HG03039 (cell line): ENCODE results near the gene HFE.

Experiments used
- ATAC-seq: cut with Tn5 transposase; IDR thresholded peaks from one replicate; pipeline ENCODE4 v1.9.1; 2021; ENCODE audit warnings: mild to moderate bottlenecking, moderate library complexity; ENCODE audit not compliant: unreplicated experiment

Gene HFE

DNA sequence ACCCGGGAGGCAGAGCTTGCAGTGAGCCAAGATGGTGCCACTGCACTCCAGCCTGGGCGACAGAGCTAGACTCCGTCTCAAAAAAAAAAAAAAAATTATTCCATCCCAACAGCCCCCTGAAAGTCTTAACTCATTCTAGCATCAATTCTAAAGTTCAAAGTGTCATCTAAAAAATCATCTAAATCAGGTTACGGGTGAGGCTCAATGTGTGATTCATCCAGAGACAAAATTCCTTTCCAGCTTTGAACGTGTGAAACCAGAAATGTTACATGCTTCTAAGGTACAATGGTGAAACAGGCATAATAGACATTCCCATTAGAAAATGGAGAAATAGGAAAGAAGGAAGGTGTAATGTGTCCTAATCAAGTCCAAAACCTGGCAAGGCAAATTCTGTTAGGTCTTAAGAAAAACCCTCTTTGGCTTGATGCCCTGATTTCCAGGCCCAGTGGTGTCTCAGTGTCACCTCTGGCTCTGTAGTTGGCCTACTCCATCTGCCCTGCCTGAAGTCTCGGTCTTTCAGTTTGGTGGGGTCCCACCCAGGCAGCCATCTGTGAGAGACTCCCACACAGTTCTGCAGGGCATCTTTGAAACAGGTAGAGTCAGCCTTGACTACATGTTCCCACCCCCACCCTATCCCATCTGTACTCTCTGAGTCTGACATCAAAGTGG, 43.5 kb downstream of the HFE start:
- no peak for ATAC-seq

DNA sequence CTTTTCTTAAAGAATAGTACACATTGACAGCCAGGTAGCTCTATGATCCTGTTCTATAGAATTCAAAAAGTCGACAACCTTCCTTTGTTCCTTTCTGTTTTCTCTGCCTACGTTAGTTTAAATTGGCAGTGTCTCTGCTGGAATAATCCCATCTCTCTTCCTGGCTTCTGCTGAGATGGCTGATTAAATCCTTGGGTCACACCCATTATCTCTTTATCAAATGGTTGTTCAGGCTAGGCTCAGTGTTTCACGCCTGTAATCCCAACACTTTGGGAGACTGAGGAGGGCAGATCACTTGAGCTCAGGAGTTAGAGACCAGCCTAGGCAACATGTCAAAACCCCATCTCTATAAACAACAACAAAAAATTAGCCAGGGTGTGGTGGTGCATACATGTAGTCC, 44.4 kb downstream of the HFE start:
- ATAC-seq, result no peak

DNA sequence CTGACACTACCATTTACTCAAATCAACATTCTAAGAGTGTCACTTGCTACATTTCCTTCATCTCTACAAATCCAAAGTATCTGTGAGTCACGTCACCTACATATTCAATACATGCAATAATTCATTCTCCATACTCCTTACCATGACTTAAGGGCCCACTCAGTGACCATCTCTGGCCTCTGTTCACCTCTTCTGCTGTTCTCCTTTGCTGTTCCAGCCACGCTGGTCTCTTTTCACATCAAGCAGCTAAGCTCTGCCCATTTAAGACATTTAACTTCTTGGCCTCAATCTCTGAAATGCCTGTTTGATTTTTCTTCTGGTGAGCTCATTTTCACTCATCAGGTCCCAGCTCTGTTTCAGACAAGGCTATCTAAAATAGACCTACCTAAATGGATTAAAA, 46.5 kb downstream of the HFE start:
- ATAC-seq, result no peak

DNA sequence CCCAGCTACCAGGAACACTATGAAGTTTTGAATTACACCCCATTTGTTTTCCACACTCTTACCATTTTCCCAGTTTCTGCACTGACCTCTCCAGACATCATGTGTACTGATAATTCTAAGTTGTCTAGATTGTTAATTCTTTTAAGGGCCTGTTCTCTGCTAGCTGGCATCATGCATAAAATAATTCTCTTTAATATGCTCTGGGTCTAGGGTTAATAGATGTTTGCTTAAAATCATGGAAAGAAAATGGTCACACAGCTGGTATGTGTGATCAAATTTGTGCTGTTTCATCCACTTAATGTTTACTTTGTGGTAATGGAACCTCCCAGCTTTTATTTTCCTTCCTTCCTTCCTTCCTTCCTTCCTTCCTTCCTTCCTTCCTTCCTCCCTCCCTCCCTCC, 49.1 kb downstream of the HFE start:
- ATAC-seq, result no peak

DNA sequence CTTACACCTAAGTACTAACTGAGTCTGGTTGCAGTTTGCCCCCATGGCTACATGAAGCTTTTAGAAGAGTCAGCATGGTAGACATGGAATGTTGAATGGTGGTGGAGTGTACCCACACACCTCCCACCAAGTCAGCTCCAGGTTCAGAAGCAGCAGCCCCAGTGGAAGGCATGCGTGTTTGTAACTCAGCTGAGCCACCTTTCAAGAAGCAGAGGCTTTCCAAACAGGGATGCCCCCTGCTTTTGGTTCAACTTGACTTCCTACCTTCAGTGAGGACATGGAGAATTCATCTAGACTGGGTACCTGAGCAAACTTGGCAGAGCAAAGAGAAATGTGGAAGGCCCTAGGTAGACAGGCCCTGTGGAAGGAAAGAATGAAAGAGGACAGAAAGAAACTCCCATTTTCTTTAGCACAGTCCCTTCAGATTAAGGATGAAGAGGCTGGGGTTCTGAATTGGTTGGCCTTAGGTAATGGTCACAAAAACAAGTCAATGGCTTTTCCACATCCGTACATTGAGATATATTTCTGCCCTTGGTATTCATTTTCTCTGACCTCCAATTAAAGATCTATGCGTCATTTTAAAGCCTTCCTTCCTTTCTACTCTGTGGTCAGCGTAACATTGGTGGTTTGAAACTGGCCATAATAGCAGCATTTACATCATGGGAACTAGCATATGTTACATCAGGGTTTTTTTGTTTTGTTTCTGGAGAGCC, 53.2 kb downstream of the HFE start:
- no peak for ATAC-seq

DNA sequence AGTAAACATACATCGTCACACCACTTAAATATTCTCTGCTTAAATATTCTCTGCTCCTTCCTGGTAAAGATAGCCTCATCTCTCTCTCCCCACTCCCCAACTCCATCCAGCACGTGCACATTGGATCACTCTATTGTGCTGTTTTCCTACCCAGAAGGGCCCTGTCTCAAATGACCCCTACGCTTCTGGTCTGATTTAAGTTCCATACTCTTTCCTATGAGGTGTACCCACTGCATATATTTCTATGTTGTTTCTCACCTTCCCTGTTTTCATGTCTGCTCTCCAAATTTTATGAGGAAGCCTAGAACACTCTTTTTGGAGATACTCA, 53.7 kb downstream of the HFE start:
- ATAC-seq, result no peak

DNA sequence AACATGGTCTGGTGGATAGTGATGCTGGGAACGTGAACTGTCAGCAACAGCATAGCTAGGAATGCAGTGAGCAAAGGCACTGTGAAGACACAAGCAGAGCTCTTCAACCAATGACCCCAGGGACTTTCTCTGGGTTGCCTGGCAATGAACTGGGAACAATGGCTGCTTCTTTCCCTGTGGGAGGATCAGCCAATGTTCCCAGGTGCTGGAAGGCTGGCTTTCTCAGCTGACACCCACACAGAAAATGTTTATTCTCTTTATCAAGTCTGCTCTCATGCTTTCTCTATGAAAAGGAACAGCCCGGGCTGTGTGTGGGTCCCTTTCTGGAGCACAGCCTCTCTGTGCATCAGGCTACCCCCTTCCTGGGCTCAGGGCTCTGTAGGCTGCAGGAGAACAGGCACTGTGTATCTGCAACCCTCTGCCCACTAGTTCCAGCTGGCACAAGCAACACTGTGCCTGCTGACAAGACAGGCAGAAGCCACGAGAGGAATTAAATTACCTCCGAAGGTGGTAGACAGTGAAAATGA, 54.2 kb downstream of the HFE start:
- no peak for ATAC-seq

DNA sequence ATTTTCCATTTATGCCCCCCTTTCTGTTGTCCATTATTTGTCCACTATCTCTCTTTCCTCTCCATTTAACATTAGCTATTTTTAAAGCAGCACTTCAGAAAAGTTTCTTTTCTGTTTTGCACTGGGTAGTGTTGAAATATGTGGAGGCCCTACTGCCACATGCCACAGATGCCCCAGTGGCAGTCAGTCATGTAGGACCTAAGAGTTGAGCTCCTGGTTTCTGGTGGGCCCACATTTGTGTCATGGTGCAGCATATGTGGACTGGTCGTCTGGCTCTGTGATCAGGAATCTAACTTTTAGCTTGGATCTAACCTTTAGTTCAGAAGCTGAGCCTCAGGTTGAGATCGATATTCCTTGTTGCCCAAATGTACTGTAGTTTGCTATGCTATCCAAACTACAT, 54.8 kb downstream of the HFE start:
- ATAC-seq, result no peak
